GM12873 (cell line): ENCODE results near the gene ALDOB.

Source experiments
- CTCF ChIP-seq: IDR thresholded peaks from 2 replicates; pipeline ENCODE4 v1.5.1; 2012; ENCODE audit warnings: low read depth, mild to moderate bottlenecking, moderate library complexity, low read length, control low read depth; ENCODE audit not compliant: insufficient read depth; ENCODE audit errors: missing control alignments

ALDOB gene

DNA sequence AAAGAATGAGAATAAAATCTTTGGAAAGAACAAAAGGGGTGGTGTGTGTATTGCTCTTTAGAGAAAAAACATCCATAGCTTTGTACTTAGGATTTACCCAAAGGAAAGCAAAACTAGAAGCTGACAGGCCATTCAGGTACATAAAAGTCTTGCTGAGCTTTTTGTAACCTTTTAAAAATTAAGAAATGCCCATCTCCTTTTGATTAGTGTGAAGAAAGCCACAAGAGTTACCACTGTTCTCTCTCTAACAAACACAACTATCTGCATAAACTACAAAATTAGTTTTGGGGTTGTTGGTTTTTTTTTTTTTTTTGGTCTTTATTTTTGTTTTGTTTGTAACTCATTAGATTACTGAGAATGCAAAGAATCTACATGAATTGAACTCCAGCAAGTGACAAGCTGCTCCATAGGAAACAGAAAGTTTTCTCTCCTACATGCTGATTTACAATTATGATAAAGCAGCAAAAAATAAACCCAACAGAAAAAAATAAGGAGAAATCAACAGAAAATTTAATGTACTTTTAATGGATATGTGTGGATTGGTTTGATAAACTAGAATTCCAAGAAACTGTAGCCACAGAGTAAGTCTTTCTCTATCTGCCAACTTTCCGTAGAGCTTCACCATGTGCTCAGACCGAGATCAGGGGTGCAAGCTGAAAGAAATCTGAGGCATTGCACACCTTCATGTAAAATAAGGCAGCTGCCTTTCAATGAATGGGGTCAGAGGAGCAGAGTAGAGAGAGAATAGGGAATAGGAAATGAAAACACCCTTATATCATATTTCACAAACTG, 63.1 kb downstream of the ALDOB start:
- TF ChIP-seq CTCF = no peak

- TF ChIP-seq CTCF = no peak
Measured at GRCh38 chr9:101371813-101372212, 63.8 kb downstream of the ALDOB start.
